GM10847 (cell line): ENCODE data around the gene ARHGAP29.

ENCODE experiments used
- POLR2A ChIP-seq: IDR thresholded peaks from 2 replicates; pipeline ENCODE4 v1.6.1; 2011; ENCODE audit not compliant: insufficient read length; ENCODE audit errors: extremely low read depth

Gene ARHGAP29

DNA sequence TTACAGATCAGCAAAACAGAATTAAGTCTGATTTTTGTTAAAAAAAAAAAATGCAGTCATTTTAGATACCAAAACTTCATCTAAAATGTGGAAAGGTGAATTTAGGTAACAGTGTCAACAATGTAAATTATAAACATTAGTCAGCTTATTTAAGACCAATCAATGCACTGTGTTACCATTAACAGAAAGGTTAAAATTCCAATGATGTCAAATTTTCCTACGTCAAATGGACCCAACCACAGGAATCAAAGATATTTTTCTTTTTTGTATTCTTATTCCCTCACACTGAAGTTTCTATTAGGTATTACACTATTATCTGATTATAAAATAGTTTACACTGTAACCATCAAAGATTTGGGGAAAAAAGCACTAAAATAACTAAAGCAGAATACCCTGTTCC is 6.5 kb downstream of the ARHGAP29 start:
- no peak for TF ChIP-seq POLR2A

DNA sequence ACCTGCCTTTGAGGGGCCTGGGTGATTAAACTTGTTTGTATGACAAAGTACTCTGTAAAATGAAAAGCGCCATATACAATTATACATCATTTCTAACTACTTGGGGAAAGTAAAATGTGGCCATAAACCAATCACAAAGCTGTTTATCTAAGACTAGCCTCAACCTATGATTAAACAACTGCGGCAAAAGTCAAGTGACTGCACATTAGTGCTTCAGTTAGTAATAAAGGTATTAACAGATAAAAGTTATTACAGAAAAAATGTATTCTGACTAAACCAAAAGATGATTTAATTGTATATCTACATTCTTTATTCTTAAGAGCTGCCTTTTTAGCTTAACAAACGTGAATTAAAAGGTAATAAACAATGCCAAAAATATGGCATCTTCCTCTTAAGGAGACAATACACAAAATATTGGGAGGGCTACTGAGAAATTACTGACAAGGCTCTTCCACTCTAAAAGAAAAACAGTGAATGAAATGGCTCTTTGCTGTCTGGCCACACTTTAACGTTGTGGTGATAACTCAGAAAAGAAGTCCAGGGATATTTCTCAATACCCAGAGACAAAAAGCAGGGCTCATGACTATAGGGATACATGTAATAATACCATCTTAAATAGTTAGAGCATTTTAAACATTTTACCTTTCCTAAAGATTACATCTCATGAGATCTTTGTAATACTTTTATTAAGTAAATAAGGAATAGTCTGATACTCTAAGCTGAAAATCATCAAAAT is 8.6 kb downstream of the ARHGAP29 start:
- no peak for TF ChIP-seq POLR2A

DNA sequence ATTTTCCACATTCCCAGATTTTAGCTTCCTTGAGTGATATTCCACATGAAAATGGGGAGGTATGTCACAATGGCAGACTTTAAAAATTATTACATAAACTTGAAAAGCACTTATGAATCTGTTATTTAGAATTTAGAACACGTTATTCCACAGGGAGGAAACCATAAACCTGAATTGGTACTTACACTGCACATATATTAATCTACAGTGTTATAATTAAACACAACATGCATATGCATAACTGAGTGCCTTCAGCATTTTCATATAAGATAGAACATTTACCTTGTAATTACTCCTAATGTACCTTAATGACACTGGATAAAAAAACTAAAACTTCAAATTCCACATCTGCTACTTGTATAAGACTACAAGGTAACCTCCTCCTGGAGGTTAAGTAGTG is 9.8 kb downstream of the ARHGAP29 start:
- no peak for TF ChIP-seq POLR2A

DNA sequence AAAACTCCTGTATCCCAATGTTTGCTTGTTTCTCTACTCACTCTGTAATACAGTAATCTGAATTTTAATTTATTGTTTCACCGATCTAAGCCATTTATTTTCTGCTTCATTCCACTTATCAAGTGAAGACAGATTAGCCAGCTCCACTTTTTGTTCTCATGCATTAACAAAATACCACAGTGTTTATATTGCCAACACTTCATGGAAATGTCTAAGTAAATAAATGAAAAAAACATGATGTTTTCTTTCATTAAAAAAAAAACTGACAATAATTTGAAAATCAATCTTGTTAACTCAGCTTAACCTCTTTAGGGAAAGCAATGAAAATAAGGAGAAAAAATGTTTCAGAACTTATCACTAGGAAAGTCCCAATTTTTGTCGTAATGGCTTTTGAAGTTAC is 11.5 kb downstream of the ARHGAP29 start:
- no peak for TF ChIP-seq POLR2A

DNA sequence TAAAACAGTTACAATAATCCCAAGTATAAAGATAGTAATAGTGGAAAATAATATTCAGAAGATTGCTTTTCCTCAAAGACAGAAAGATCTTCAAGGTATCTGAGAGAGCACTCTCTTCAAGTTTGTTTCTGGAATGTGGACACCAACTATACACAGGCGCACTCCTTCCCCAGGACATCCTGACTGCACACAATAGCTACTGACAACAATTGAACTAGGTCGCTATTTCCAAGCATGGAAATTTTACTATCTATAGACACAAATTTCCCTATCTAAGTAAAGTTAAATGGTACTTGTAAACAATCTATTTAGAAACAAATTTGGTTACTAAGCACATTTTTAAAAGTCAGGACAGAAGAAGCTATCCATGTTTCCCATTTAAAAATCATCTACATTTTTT is 19.1 kb downstream of the ARHGAP29 start:
- no peak for TF ChIP-seq POLR2A

DNA sequence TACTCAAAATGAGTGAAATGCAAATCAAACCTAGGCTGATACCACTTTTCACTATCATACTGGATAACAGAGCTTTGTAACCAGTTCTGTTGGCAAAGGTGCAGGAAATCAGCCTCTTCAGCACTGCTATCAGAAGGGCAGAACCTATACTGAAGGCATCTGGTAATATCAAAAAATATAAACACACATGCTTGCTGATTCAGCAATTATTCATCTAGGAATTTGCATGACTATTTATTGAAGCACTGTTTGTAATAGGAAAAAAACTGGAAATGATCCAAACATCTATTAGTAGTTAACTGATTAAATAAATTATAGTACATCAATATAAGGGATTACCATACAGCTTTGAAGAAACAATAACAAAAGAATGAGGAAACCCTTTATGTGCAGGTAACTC is 21.4 kb downstream of the ARHGAP29 start:
- TF ChIP-seq POLR2A: no peak

DNA sequence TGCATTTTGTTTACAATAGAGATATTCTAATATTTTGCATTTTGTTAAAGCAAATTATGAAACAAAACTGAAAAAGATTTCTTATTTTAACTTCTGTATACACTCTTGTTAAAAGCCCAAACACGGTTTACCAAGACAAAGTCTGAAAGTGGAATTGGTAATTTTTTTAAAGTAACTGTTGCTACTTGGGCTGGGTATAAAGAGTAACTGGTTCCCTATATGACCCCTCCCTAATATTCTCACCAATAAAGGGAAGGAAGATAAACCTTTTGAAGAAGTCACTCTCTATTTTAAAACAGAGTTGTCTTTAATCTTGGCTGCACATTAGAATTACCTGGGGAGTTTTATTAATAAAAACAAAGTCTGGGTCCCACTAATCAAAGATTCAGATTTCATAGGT is 27.4 kb downstream of the ARHGAP29 start:
- TF ChIP-seq POLR2A: no peak

DNA sequence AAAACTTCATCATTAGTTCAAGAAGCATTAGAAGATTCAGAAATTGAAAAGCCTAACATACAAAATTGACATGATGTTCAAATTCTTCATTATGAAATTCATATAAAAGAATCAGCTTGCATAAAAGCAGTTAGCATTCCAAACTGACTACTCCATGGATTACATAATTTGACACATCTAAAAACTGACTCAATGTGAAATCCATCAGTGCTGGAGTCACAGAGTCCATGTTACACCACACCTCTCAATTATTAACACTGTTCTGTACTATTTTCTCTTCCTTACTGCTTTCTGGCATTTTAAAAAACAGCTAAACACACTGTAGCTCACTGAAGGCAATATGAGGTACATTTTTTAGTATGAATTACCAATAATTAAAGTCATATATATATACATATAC is 28.0 kb downstream of the ARHGAP29 start:
- no peak for TF ChIP-seq POLR2A

DNA sequence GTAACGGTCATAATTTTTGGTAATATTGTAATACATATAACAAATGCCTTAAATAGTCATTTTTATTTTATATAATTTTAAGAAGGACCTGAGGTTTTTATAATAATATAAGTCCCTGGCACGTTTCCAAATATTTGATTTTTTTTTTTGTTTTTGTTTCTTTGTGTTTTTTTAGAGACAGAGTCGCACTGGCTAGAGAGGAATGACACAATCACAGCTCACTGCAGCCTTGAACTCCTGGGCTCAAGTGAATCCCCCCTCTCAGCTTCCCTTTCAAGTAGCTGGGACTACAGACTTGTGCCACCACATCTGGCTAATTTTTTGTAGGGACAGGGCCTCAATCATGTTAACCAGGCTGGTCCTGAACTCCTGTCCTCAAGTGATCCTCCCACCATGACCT is 29.7 kb downstream of the ARHGAP29 start:
- no peak for TF ChIP-seq POLR2A

DNA sequence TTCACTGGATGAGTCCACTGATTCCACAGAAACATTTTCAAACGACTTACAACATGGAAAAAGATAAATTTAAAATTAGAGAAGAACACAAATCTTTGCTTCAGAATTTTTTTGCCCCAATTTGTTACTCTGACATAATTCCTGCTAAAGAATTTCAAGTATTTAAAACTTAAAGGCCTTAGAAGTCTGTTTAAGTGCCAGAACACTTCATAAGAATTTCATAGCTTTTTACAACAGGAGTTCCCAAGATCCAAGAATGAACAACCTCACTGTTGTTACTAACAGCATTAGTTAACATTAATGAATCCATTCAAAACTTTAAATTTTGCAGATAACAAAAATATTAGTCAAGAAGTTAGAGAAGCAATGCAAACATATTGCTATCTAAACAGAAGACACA is 31.7 kb downstream of the ARHGAP29 start:
- TF ChIP-seq POLR2A: no peak

DNA sequence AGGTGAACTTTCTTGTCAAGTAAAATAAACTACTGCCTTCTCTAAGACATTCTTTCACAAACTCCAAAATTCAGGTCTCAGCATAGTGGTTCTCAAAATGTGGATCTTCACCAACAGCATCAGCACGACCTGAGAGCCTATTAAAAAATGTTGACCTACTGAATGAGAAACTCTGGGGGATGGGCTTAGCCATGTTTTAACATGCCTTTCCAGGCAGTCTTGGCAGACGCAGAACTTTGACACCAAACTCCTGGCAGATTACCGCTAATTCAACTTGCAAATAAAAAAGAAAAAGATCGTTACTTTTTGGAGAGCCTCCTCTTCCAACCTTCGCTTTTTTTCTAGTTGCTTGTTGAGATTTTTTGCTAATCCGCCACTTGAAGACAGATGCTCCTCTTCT is 35.1 kb downstream of the ARHGAP29 start:
- TF ChIP-seq POLR2A: no peak

DNA sequence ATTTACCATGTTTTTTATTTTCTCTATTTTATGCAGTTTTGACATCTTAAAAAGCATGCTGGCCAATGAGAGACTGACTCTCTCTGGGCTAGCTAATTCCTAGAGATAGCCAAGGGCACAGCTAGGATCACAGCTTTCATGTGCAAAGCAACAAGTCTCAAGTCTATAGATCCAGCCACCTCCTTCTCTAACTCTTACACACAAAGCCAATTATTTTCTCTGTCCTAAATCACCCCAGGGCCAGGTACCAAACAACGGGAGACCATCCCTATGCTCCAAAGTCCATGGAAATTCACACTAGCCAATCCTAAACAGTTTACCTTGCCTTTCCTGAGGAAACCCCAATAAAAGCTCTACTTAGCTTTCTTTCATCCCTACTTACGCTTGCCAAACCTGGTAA is 38.0 kb downstream of the ARHGAP29 start:
- no peak for TF ChIP-seq POLR2A

DNA sequence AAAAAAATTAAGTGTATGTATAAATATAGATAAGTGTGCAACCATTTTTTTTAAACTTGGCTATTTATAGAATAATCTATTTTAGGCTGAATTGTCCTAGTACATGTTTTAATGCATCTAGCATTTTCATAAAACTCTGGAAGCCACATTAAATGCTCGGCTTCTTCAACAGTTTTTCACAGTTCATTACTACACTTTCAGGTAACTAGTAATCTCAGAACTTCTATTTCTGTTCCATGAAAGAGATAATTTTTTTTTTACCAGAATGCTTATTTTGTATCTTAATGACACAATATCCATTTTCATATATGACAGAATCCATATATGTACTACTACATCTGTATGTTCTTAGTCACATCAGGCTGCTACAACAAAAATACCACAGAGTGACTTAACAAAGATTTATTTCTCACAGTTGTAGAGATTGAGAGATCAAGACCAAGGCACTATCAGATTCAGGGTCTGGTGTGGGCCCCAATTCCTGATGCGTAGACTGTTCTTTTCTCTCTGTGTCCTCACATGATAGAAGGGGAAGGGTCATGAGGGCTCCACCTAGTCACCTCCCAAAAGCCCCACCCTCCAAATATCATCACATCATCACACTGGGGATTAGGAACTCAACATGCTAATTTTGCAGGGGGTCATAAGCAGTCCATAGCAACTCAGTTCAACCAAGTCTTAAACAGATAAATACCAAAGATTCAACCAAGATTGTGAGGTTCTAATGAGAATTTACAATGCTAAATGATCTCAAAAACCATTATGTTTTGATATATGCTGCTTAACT is 43.1 kb downstream of the ARHGAP29 start:
- no peak for TF ChIP-seq POLR2A

DNA sequence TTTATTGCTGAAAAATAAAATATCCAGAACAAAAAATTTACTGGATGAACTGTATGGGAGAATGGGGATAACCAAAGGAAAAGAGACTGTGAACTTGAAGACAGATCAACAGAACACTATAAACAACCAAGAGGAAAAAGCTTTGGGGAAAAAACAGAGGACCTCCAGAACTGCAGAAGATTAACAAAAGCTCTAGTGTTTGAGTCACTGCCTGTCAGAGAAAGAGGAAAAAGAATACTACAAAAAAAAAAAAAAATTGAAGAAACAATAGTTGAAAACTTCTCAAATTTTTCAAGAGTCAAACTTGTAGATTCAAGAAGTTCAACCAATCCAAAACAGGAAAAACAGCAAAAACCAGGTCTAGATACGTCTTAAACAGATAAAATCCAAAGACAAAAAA is 44.3 kb downstream of the ARHGAP29 start:
- TF ChIP-seq POLR2A: no peak

DNA sequence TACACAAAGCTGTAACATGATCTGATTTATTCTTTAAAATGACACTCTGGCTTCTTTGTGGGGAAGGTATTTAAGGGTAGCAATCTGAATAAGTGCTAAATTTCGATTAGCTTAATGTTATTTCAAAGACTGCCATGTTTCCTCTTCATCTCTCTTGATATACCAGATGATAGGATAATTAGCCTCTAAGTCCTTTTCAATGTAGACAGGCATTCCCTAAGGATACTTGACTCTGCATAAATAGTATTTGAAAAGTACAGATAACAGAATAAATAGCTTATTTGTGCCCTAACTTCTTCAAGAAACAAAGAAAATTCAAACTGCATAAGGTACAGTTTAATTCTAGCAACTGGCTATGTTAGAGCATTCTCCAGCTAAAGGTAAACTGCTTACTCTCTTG is 46.2 kb downstream of the ARHGAP29 start:
- no peak for TF ChIP-seq POLR2A

DNA sequence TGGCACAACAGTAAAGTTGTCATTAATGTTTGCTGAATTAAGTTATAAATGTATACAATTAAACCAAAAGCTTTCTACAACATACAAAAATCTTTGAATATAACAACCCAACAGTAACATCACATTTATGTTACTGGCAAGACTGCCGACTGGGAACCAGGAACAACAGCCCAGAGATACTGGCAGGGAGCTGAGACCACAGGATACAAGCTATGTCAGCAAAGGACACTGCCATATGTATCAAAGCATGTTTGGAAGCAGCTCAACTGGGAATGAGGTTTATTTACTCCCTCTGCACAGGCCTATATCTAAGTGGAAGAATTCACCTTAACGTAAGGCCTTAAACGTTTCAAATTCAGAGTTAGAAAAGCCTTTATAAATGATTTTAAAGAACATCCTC is 50.4 kb downstream of the ARHGAP29 start:
- TF ChIP-seq POLR2A: no peak

DNA sequence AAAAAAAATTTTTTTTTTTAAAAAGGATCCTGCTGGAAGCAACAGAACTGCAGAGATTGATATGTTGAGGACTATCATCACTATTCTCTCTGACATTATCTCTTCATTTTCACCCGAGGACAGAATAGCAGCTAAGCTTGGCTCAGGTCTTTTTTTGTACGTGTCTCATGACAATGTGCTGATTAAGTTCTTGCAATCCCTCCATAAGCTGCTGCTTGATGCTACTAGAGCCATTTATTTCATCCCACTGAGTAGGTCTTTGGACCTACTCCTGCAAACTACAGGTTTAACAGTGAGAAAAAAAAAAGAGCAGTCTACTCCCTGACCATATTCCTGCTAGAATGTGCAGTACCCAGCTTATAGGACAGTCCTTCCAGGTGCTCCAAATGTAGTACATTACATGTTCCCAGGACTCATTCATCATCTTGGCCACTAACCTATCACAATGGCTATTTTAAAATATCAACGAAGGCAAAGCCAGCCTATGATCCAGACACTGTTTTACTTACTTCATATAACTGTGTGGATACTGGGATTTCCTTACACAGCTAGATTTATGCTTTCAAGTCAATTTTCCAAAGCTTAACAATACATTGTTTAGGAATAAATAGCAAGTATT is 54.1 kb downstream of the ARHGAP29 start:
- no peak for TF ChIP-seq POLR2A

DNA sequence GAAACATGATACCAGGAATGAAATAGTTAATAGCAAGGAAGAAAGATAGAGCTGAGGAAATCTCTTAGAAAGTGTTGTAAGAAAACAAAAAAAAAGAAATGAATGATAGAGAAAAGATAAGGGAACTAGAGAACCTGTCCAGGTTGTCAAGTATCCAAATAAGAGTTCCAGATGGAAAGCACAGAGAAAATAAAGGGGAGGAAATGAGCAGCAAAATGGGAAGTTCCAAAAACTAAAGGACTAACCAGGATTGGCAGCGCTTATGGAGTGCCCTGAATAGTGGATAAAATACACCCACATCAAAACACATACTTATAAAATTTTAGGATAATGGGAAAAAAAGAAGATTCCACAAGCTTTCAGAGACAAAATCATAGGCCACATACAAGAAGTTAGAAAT is 55.2 kb downstream of the ARHGAP29 start:
- TF ChIP-seq POLR2A: no peak
